ENCODE data around the gene RD3L.
"Not testable (repeated sequence)": the region's sequence is repeated elsewhere in the genome, so short reads cannot be mapped to it uniquely, and the experiment has no call there.

The RD3L gene

DNA sequence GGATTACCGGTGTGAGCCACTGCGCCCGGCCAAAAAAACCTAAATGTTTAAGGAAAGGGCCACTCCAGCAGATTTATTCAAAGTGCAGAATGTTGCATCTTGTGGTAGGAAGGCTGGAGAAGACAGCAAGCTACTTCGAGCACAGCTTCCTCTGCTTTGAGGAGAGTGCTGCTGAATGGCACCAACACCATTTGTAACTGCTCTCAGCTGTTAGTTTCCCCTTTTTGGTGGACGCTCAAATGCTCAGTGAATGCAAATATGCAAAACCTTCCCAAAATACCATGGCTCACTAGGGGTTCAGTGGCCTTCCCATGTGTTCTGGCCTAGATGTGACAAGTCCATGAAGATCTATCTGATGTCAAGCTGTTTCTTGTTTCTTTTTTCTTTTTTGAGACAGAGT is 17.0 kb downstream of the RD3L start:
- Histone ChIP-seq H3K27me3 (ENCODE audit: control insufficient read depth, insufficient read depth, low read length) (no peaks in the 10 kb centered on the region), H3K9me3 (ENCODE audit: control insufficient read depth, insufficient read depth, low read length) (no peaks in the 10 kb centered on the region), H3K4me1 (ENCODE audit: control insufficient read depth, insufficient read depth, low read length) (no peaks in the 10 kb centered on the region), H3K9ac (ENCODE audit: low read depth, low read length) (no peak overlapping the region), H3K4me3 (ENCODE audit: low read depth, low read length) (no peak overlapping the region), H3K36me3 (ENCODE audit: control insufficient read depth, insufficient read depth, low read length) (no peaks in the 10 kb centered on the region)

DNA sequence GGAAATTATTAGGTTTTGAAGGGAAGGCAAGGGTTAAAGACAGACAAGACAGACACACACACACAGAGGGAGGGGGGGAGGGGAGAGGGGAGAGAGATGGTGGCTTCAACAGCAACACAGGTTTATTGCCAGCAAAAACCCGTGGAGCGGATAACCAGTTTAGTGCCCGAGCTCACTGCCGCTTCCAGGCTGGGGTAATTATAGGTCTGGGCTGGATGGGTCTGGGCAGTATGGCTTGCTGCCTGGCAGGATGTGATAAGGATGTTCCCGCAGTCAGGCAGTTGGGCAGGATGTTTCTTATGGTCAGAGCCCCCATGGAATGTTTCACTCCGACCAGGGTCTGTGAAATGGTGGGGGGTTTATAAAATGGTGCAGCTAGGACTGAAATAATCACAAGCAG is 18.5 kb downstream of the RD3L start:
- no peaks in the 10 kb centered on the region for H3K27me3 ChIP-seq (ENCODE audit: control insufficient read depth, insufficient read depth, low read length)
- no peaks in the 10 kb centered on the region for H3K9me3 ChIP-seq (ENCODE audit: control insufficient read depth, insufficient read depth, low read length)
- H3K9ac ChIP-seq (ENCODE audit: low read depth, low read length): no peak overlapping the region
- H3K4me1 ChIP-seq (ENCODE audit: control insufficient read depth, insufficient read depth, low read length): no peaks in the 10 kb centered on the region
- H3K4me3 ChIP-seq (ENCODE audit: low read depth, low read length): no peak overlapping the region
- no peaks in the 10 kb centered on the region for H3K36me3 ChIP-seq (ENCODE audit: control insufficient read depth, insufficient read depth, low read length)

DNA sequence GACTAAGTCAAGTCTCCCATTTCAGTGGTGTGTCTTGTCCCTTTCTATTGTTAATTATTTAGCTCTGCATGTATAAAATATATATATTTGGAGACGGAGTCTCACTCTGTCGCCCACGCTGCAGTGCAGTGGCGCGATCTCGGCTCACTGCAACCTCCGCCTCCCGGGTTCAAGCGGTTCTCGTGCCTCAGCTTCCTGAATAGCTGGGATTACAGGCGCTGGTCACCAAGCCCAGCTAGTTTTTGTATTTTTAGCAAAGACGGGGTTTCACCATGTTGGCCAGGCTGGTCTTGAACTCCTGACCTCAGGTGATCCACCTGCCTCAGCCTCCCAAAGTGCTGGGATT is 20.5 kb downstream of the RD3L start:
- H3K4me1 ChIP-seq (ENCODE audit: control insufficient read depth, insufficient read depth, low read length): not testable (repeated sequence)

DNA sequence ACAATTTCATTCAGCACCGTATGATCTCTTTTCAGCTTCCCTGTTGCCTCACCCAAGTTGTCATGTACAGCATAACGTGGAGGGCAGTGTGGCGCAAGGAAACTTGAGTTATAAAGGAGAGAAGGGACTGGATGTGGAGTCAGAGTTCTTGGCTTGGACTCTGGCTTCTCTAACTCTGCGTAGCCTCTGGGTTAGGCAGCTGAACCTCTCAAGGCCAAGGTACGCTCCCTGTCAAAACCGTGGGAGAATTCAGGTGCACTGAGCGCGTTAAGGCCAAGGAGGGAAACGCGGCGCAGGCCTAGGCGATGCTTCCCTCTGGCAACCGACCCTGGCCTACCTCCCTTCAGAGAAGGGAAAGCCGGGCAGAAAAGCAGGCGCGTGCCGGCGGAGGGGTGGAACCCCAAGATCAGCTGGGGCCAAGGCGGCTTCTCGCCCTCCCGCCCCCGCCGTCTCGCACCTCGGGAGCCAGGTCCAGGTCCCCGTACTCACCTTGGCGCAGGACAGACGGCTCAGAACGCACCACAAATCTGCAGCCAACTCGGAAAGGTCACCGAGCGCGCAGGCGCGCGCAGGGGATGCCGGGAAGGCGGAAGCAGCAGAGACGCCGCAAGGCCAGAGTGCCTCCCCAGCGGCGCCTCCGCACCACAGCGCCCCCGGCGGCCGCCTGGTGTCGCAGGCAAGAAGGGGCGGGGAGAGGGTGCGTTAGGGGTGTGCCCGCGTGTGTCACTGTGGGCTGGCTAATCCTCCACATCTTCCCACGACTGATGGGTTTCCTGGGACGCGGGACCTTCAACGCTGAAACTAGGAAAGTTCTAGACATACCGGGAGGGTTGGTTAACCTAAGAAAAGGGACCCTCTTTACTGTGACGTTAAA is 21.1 kb downstream of the RD3L start:
- no peaks in the 10 kb centered on the region for H3K36me3 ChIP-seq (ENCODE audit: control insufficient read depth, insufficient read depth, low read length)
- H3K27me3 ChIP-seq (ENCODE audit: control insufficient read depth, insufficient read depth, low read length): no peaks in the 10 kb centered on the region
- H3K4me3 ChIP-seq (ENCODE audit: low read depth, low read length): peak overlapping the region; percentile 97
- peak overlapping the region; percentile 92 for H3K9ac ChIP-seq (ENCODE audit: low read depth, low read length)
- H3K4me1 ChIP-seq (ENCODE audit: control insufficient read depth, insufficient read depth, low read length): no peaks in the 10 kb centered on the region
- H3K9me3 ChIP-seq (ENCODE audit: control insufficient read depth, insufficient read depth, low read length): no peaks in the 10 kb centered on the region

More for the DNA sequence above, 20.5 kb downstream of the RD3L start:
- H3K27me3 ChIP-seq (ENCODE audit: control insufficient read depth, insufficient read depth, low read length); H3K9ac ChIP-seq (ENCODE audit: low read depth, low read length); H3K36me3 ChIP-seq (ENCODE audit: control insufficient read depth, insufficient read depth, low read length); H3K9me3 ChIP-seq (ENCODE audit: control insufficient read depth, insufficient read depth, low read length): not testable (repeated sequence)
- H3K4me3 ChIP-seq (ENCODE audit: low read depth, low read length): peak overlapping the region; percentile 97

DNA sequence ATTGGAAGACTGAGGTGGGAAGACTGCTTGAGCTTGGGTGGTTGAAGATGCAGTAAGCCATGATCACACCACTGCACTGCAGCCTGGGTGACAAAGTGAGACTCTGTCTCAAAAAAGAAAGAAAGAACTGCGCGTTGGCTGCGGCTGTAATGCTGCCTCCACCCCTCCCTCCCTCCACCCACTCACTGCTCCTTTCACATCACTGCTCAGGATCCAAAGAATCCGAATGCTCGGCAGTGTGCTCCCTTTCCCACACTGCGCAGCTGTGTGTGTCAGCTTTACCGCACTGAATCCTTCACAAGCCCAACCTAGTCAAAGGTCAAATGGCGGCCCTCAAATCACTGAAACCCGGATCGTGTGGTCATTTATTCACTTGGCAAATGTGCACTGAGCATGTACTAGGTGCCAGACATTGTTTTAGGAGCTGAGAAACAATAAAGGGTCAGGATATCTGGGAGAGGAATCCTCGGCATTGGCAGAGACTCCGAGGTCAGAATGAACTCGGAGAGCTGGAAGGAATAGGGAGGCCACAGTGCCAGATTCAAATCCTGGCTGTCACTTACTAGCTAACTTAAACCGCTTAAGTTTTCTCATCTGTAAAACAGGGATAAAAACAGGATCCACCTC is 25.6 kb downstream of the RD3L start:
- Histone ChIP-seq H3K4me3 (ENCODE audit: low read depth, low read length) (no peak overlapping the region), H3K36me3 (ENCODE audit: control insufficient read depth, insufficient read depth, low read length) (no peaks in the 10 kb centered on the region), H3K4me1 (ENCODE audit: control insufficient read depth, insufficient read depth, low read length) (no peaks in the 10 kb centered on the region), H3K9me3 (ENCODE audit: control insufficient read depth, insufficient read depth, low read length) (no peaks in the 10 kb centered on the region), H3K9ac (ENCODE audit: low read depth, low read length) (no peak overlapping the region), H3K27me3 (ENCODE audit: control insufficient read depth, insufficient read depth, low read length) (no peaks in the 10 kb centered on the region)

DNA sequence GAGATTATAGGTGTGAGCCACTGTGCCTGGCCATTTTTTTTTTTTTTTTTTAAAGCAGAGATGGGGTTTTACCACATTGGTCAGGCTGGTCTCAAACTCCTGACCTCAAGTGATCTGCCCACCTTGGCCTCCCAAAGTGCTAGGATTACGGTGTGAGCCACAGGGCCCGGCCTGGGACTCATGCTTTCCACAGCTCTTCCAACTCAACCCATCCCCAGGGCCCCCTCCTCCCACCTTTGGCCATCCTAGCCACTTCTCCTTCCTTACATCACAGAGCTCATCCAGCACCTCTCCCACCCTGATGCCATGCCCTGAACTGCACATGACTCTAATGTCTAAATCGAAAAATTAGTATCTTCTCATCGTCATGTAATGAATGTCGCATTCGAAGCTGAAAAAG is 26.7 kb downstream of the RD3L start:
- no peaks in the 10 kb centered on the region for H3K36me3 ChIP-seq (ENCODE audit: control insufficient read depth, insufficient read depth, low read length)
- H3K4me3 ChIP-seq (ENCODE audit: low read depth, low read length): no peak overlapping the region
- no peak overlapping the region for H3K9ac ChIP-seq (ENCODE audit: low read depth, low read length)
- H3K4me1 ChIP-seq (ENCODE audit: control insufficient read depth, insufficient read depth, low read length): peaks cover under 1% of the 10 kb centered on the region
- no peaks in the 10 kb centered on the region for H3K9me3 ChIP-seq (ENCODE audit: control insufficient read depth, insufficient read depth, low read length)
- H3K27me3 ChIP-seq (ENCODE audit: control insufficient read depth, insufficient read depth, low read length): no peaks in the 10 kb centered on the region

DNA sequence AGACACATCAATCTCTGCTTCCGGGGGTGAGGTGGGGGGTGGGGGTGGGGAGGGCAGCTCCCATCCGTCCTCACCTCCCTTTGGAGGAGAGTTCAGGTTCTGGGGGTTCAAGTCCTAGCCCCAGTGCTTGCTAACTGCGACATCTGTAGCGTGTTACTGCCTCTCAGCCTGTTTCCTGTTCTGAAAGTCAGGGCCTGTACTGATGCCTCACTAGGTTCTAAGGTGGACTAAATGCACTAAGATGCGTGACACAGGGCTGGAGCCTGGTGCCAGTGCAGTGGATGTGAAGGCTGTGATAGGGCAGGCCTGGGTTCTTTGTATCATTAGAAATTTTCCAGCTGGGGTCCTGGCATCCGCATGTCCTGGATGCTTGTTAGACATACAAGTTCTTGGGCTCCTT is 31.3 kb downstream of the RD3L start:
- H3K9me3 ChIP-seq (ENCODE audit: control insufficient read depth, insufficient read depth, low read length): no peaks in the 10 kb centered on the region
- peaks cover 3% of the 10 kb centered on the region for H3K4me1 ChIP-seq (ENCODE audit: control insufficient read depth, insufficient read depth, low read length)
- no peak overlapping the region for H3K4me3 ChIP-seq (ENCODE audit: low read depth, low read length)
- no peaks in the 10 kb centered on the region for H3K27me3 ChIP-seq (ENCODE audit: control insufficient read depth, insufficient read depth, low read length)
- no peaks in the 10 kb centered on the region for H3K36me3 ChIP-seq (ENCODE audit: control insufficient read depth, insufficient read depth, low read length)
- no peak overlapping the region for H3K9ac ChIP-seq (ENCODE audit: low read depth, low read length)

DNA sequence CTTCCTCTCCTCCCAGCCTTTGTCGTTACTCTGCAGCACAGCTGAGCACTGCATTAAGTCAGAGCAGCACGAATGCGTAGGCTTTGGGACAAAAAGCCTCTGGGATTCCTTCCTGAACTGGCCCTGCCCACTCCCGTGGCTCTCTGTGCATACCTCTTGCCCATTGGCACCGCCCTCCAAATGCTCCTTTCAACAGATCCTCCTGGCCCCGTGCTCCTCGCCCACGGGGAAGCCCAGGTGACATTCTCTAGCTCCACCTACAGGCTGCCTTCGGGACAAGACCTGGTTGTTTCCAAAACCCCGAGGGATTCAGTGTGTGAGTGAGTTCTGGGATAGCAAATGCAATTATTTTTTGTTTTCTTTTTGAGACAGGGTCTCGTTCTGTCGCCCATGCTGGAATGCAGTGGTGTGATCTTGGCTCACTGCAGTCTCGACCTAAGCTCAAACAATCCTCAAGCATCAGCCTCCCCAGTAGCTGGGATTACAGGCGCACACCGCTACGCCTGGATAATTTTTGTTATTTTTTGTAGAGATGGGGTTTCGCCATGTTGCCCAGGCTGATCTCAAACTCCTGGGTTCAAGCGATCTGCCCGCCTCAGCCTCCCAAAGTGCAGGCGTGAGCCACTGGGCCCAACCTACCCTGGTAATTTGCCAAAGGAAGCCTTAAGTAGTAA is 31.9 kb downstream of the RD3L start:
- no peaks in the 10 kb centered on the region for H3K9me3 ChIP-seq (ENCODE audit: control insufficient read depth, insufficient read depth, low read length)
- no peaks in the 10 kb centered on the region for H3K27me3 ChIP-seq (ENCODE audit: control insufficient read depth, insufficient read depth, low read length)
- peaks cover 3% of the 10 kb centered on the region for H3K4me1 ChIP-seq (ENCODE audit: control insufficient read depth, insufficient read depth, low read length)
- no peak overlapping the region for H3K9ac ChIP-seq (ENCODE audit: low read depth, low read length)
- H3K4me3 ChIP-seq (ENCODE audit: low read depth, low read length): peak overlapping the region; percentile 19
- no peaks in the 10 kb centered on the region for H3K36me3 ChIP-seq (ENCODE audit: control insufficient read depth, insufficient read depth, low read length)

DNA sequence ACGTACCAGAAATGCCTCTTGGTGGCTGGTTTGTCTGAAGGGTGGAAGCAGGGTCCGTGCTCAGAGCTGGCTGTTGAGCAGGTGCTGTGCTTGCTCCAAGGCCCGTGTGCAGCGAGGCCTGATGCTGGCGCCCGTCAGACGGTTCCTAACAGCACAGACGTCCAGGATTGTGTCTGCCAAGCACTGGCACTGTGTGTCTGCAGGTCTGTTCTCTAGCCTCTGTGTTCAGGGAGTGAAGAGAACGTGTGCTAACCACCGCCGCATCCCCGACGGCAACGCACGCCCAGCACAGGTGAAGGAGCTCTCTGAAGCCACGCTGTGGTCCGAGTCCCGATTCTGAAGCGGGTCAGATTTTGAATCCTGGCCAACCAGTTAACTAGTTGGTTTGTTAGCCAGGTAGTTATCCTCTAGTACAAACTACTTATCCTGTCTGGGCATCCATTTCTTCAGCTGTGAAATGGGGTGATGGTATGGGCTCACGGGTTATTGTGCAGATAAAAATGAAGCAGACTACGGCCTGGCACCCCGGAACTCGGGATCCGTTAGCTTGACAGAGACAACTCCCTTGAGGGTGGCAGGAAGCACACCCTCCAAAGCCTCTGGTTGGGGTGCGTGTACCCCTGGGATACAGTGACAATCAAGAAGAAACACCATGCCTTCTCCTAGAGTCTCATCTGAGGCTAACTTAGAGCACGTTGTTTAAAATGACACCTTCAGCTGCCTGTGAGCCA is 32.6 kb downstream of the RD3L start:
- peak overlapping the region; percentile 19 for H3K4me3 ChIP-seq (ENCODE audit: low read depth, low read length)
- no peaks in the 10 kb centered on the region for H3K27me3 ChIP-seq (ENCODE audit: control insufficient read depth, insufficient read depth, low read length)
- no peak overlapping the region for H3K9ac ChIP-seq (ENCODE audit: low read depth, low read length)
- peaks cover 3% of the 10 kb centered on the region for H3K4me1 ChIP-seq (ENCODE audit: control insufficient read depth, insufficient read depth, low read length)
- no peaks in the 10 kb centered on the region for H3K9me3 ChIP-seq (ENCODE audit: control insufficient read depth, insufficient read depth, low read length)
- no peaks in the 10 kb centered on the region for H3K36me3 ChIP-seq (ENCODE audit: control insufficient read depth, insufficient read depth, low read length)

DNA sequence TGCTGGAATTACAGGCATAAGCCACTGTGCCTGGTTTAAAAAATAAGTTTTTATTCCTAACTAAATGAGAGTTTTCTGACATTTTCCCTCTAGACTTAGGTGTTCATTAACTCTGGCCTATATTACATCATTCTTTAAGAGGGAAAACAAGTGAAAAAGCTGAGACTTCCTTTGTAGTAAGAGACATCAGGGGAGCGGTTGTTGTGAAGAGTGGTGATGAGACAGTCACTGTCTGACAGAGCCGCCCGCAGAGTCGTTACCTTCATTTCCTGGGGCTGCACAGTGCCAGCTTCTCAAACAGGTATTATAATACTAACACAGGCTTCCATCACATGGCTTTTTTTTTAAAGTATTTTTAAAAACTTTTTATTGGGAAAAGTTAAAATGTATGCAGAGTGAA is 33.7 kb downstream of the RD3L start:
- Histone ChIP-seq H3K9ac (ENCODE audit: low read depth, low read length) (no peak overlapping the region), H3K27me3 (ENCODE audit: control insufficient read depth, insufficient read depth, low read length) (no peaks in the 10 kb centered on the region), H3K4me3 (ENCODE audit: low read depth, low read length) (no peak overlapping the region), H3K36me3 (ENCODE audit: control insufficient read depth, insufficient read depth, low read length) (no peaks in the 10 kb centered on the region), H3K4me1 (ENCODE audit: control insufficient read depth, insufficient read depth, low read length) (peaks cover 3% of the 10 kb centered on the region), H3K9me3 (ENCODE audit: control insufficient read depth, insufficient read depth, low read length) (no peaks in the 10 kb centered on the region)

DNA sequence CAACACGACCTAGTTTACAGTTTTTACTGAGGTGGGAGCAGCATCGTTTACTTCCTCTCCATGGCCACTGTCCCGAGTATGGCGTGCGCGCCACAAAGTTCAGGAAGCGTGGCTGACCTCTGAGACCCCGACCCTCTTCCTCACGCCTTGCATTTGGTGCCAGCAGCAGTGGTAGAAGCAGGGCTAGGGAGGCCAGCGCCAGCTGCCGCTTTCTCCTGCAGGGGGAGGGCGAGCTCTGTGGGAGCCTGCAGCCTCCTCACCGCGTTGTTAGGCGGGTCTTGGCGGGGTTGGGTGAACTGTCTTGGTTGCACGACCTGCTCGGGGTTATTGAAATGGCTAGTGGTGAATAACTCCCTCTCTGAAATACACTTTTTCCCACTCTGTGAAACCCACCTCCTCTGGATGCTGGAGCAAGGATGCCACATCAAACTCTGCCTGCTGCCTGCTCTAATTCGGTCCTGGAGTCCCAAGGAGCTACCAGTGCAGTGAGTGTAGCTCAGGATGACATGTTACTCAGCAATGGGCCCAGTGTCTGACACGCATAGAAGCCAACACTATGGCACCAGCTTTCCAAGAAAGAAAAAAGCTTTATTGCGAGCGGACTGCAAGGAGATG is 36.4 kb downstream of the RD3L start:
- Histone ChIP-seq H3K4me3 (ENCODE audit: low read depth, low read length) (no peak overlapping the region), H3K9ac (ENCODE audit: low read depth, low read length) (no peak overlapping the region), H3K27me3 (ENCODE audit: control insufficient read depth, insufficient read depth, low read length) (no peaks in the 10 kb centered on the region), H3K9me3 (ENCODE audit: control insufficient read depth, insufficient read depth, low read length) (no peaks in the 10 kb centered on the region), H3K36me3 (ENCODE audit: control insufficient read depth, insufficient read depth, low read length) (no peaks in the 10 kb centered on the region), H3K4me1 (ENCODE audit: control insufficient read depth, insufficient read depth, low read length) (peaks cover 3% of the 10 kb centered on the region)

Data from iPS-15b (cell line).